MM.1S (cell line): ENCODE measurements around the gene SYNE1.

Source experiments
- DNase-seq: peaks from one replicate; pipeline ENCODE4 v3.0.0-alpha.2; 2015
- H2AFZ ChIP-seq: fragments of 300-600 bp; sonication (generic); 2 replicates; pipeline ENCODE4 v1.6.0; 2016; ENCODE audit warnings: antibody characterized with exemption, low read length
- H3F3A ChIP-seq: fragments of 300-600 bp; sonication (generic); 2 replicates; pipeline ENCODE4 v1.6.1; 2016; ENCODE audit warnings: mild to moderate bottlenecking, antibody characterized with exemption, low read length, moderate library complexity, mixed read lengths; ENCODE audit not compliant: insufficient read depth
- H3K27ac ChIP-seq: fragments of 300-600 bp; sonication (generic); 2 replicates; pipeline ENCODE4 v1.5.1; 2016; ENCODE audit warnings: mild to moderate bottlenecking, low read length
- H3K27me3 ChIP-seq: fragments of 300-600 bp; sonication (generic); replicated peaks from 2 replicates; pipeline ENCODE4 v1.6.0; 2016; ENCODE audit warnings: low read length; ENCODE audit not compliant: insufficient read depth
- H3K36me3 ChIP-seq: fragments of 300-600 bp; sonication (generic); replicated peaks from 2 replicates; pipeline ENCODE4 v1.6.1; 2016; ENCODE audit warnings: mild to moderate bottlenecking, low read length, mixed read lengths; ENCODE audit not compliant: insufficient read depth
- H3K4me1 ChIP-seq: fragments of 300-600 bp; sonication (generic); 2 replicates; pipeline ENCODE4 v1.6.1; 2016; ENCODE audit warnings: low read length, mixed read lengths
- H3K4me2 ChIP-seq: fragments of 300-600 bp; sonication (generic); 2 replicates; pipeline ENCODE4 v1.6.0; 2016; ENCODE audit warnings: low read depth, low read length
- H3K4me3 ChIP-seq: fragments of 300-600 bp; sonication (generic); 2 replicates; pipeline ENCODE4 v1.5.1; 2016; ENCODE audit warnings: low read length, mixed read lengths
- H3K79me2 ChIP-seq: fragments of 300-600 bp; sonication (generic); 2 replicates; pipeline ENCODE4 v1.6.1; 2016; ENCODE audit warnings: mixed run types, low read length, mixed read lengths
- H3K9ac ChIP-seq: fragments of 300-600 bp; sonication (generic); 2 replicates; pipeline ENCODE4 v1.6.1; 2016; ENCODE audit warnings: low read length, mixed read lengths
- H3K9me2 ChIP-seq: fragments of 300-600 bp; sonication (generic); replicated peaks from 2 replicates; pipeline ENCODE4 v1.6.1; 2016; ENCODE audit warnings: mild to moderate bottlenecking, low read length, mixed read lengths; ENCODE audit not compliant: insufficient read depth
- H3K9me3 ChIP-seq: fragments of 300-600 bp; sonication (generic); replicated peaks from 2 replicates; pipeline ENCODE4 v1.6.1; 2016; ENCODE audit warnings: mild to moderate bottlenecking, low read length, mixed read lengths; ENCODE audit not compliant: insufficient read depth
- H4K20me1 ChIP-seq: fragments of 300-600 bp; sonication (generic); 2 replicates; pipeline ENCODE4 v1.6.1; 2016; ENCODE audit warnings: mild to moderate bottlenecking, low read length, moderate library complexity, mixed read lengths; ENCODE audit not compliant: insufficient read depth
- EZH2 ChIP-seq: fragments of 300-600 bp; sonication (generic); optimal IDR thresholded peaks from 2 replicates; pipeline ENCODE3; 2017; ENCODE audit warnings: low read depth, mild to moderate bottlenecking, antibody characterized with exemption, low read length, mixed read lengths
- EZH2phosphoT487 ChIP-seq: fragments of 300-600 bp; sonication (generic); IDR thresholded peaks from 2 replicates; pipeline ENCODE4 v1.6.1; 2018; ENCODE audit warnings: antibody characterized with exemption, low read length
- TF ChIP-seq, protein P1 (sequence below): fragments of 300-600 bp; sonication (generic); IDR thresholded peaks from 2 replicates; pipeline ENCODE4 v1.5.1; 2016; ENCODE audit warnings: antibody characterized with exemption, low read length, mixed read lengths

SYNE1 gene

GRCh38 chr6:152314483-152314832, 322.7 kb downstream of the SYNE1 start:
- no peak overlapping the region for H3K4me2 ChIP-seq
- H3K36me3 ChIP-seq = no peaks in the 10 kb centered on the region
- H3F3A ChIP-seq = no peaks in the 10 kb centered on the region
- H3K9me3 ChIP-seq = no peaks in the 10 kb centered on the region
- TF ChIP-seq EZH2 = no peak
- no peak for TF ChIP-seq EZH2phosphoT487
- H3K4me1 ChIP-seq = no peaks in the 10 kb centered on the region
- no peaks in the 10 kb centered on the region for H3K9me2 ChIP-seq
- DNase-seq = no peak
- H3K79me2 ChIP-seq = no peaks in the 10 kb centered on the region
- no peak overlapping the region for H3K9ac ChIP-seq
- no peak overlapping the region for H3K27ac ChIP-seq
- H2AFZ ChIP-seq = no peak overlapping the region
- no peaks in the 10 kb centered on the region for H3K27me3 ChIP-seq
- H4K20me1 ChIP-seq = no peaks in the 10 kb centered on the region
- no peak overlapping the region for H3K4me3 ChIP-seq

- Histone ChIP-seq H3K79me2 (no peaks in the 10 kb centered on the region), H3F3A (no peaks in the 10 kb centered on the region), H3K9ac (no peak overlapping the region), H4K20me1 (no peaks in the 10 kb centered on the region), H3K9me3 (no peaks in the 10 kb centered on the region), H3K36me3 (no peaks in the 10 kb centered on the region), H3K4me2 (no peak overlapping the region), H3K27ac (no peak overlapping the region), H3K4me3 (no peak overlapping the region), H3K9me2 (no peaks in the 10 kb centered on the region), H2AFZ (no peak overlapping the region), H3K4me1 (no peaks in the 10 kb centered on the region), H3K27me3 (no peaks in the 10 kb centered on the region)
- no peak for DNase-seq
- TF ChIP-seq EZH2phosphoT487 = no peak
- TF ChIP-seq, protein P1, sequence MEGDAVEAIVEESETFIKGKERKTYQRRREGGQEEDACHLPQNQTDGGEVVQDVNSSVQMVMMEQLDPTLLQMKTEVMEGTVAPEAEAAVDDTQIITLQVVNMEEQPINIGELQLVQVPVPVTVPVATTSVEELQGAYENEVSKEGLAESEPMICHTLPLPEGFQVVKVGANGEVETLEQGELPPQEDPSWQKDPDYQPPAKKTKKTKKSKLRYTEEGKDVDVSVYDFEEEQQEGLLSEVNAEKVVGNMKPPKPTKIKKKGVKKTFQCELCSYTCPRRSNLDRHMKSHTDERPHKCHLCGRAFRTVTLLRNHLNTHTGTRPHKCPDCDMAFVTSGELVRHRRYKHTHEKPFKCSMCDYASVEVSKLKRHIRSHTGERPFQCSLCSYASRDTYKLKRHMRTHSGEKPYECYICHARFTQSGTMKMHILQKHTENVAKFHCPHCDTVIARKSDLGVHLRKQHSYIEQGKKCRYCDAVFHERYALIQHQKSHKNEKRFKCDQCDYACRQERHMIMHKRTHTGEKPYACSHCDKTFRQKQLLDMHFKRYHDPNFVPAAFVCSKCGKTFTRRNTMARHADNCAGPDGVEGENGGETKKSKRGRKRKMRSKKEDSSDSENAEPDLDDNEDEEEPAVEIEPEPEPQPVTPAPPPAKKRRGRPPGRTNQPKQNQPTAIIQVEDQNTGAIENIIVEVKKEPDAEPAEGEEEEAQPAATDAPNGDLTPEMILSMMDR = no peak
- no peak for TF ChIP-seq EZH2
Observed at GRCh38 chr6:152313542-152314482, 323.4 kb downstream of the SYNE1 start.

DNA sequence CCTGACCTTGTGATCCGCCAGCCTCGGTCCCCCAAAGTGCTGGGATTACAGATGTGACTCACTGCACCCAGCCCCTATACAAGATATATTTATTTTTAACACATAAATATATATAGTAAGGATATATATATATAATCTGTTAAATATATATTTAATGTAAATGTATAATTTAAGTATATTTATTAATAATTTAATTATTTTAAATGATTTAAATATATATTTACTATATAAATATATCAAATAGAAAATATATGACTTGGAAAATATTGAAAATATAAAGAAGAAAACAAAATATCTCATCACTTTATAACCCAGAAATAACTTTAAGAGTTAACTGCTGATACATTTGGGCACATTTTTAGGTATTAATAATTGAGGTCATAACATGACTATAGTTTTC, 324.7 kb downstream of the SYNE1 start:
- no peak overlapping the region for H3K9ac ChIP-seq

More for the DNA sequence above, 324.7 kb downstream of the SYNE1 start:
- no peak for DNase-seq
- Histone ChIP-seq H2AFZ (no peak overlapping the region), H3K79me2 (no peaks in the 10 kb centered on the region), H4K20me1 (no peaks in the 10 kb centered on the region), H3K4me1 (no peaks in the 10 kb centered on the region), H3K27me3 (no peaks in the 10 kb centered on the region), H3K9me2 (no peaks in the 10 kb centered on the region), H3K36me3 (no peaks in the 10 kb centered on the region), H3K9me3 (no peaks in the 10 kb centered on the region), H3K27ac (no peak overlapping the region), H3F3A (no peaks in the 10 kb centered on the region), H3K4me2 (no peak overlapping the region), H3K4me3 (no peak overlapping the region)
- TF ChIP-seq EZH2phosphoT487 (no peak), EZH2 (no peak)
- TF ChIP-seq, protein P1 = no peak
